ENCODE results near the gene C1orf21.
A peak's percentile ranks its signal among the peaks of the same experiment; 100 is the strongest.

C1orf21 gene

DNA sequence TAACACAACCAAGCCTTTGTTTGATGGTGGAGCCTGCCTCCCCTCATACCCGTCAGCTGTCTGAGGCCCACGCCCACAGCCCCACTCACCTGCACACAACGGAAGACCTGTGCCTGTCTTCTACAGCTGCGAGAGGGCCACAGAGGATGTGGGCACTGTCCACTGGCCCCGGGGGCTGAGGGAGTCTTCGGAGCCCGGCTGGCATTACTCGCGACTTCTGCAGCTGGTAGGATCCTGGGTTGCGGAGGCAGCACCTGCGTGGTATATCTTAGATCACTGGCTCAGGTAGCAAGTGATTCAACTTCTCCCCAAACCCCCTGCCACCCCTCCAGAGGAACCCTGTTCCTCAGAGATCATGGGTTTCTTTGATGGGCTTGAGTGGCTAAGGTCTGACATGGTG is 257.9 kb downstream of the C1orf21 start:
- Mint-ChIP-seq H3K4me3 (no peak overlapping the region), H3K27me3 (peaks cover 0 to 13% of the 10 kb centered on the region in 2 donors), H3K27ac (no peak overlapping the region), H3K9me3 (peaks cover 5 to 6% of the 10 kb centered on the region in 2 donors), H3K36me3 (no peaks in the 10 kb centered on the region), H3K4me1 (no peaks in the 10 kb centered on the region)
- no peak for ATAC-seq (replicated peaks)
- DNase-seq, result no peak

GRCh38 chr1:184646178-184646701 is 259.4 kb downstream of the C1orf21 start:
- no peaks in the 10 kb centered on the region for H3K4me1 Mint-ChIP-seq
- no peak overlapping the region for H3K4me3 Mint-ChIP-seq
- ATAC-seq (replicated peaks) (no peak), DNase-seq (no peak)
- H3K36me3 Mint-ChIP-seq, result no peaks in the 10 kb centered on the region
- H3K27ac Mint-ChIP-seq, result no peak overlapping the region
- H3K9me3 Mint-ChIP-seq, result peaks cover 5 to 6% of the 10 kb centered on the region in 2 donors
- peaks cover 0 to 13% of the 10 kb centered on the region in 2 donors for H3K27me3 Mint-ChIP-seq

GRCh38 chr1:184646824-184647223 is 260.0 kb downstream of the C1orf21 start:
- ATAC-seq (replicated peaks) (no peak), DNase-seq (no peak)
- Mint-ChIP-seq H3K4me3 (no peak overlapping the region), H3K4me1 (no peaks in the 10 kb centered on the region), H3K27me3 (peaks cover 0 to 12% of the 10 kb centered on the region in 2 donors), H3K36me3 (no peaks in the 10 kb centered on the region), H3K27ac (no peak overlapping the region), H3K9me3 (peaks cover 5 to 6% of the 10 kb centered on the region in 2 donors)

DNA sequence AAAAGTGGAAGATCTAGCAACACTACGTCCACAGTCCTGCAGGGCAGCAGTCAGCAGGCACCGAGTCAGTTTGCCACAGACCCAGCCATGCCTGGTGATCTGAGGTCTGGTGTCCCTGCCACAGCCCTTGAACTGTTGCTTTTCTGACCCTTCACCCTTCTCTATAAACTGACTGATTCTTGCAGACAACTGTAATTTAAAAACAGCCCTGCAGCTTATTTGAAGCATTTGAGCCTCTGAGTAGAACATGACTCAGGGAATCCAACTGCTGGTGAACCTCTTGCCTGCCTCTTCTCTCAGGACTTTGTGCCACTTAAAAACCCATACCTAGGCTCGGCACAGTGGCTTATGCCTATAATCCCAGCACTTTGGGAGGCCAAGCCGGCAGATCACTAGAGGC is 260.6 kb downstream of the C1orf21 start:
- ATAC-seq (replicated peaks) (no peak), DNase-seq (no peak)
- Mint-ChIP-seq H3K4me1 (no peaks in the 10 kb centered on the region), H3K9me3 (peaks cover 6% of the 10 kb centered on the region in 2 donors), H3K27ac (no peak overlapping the region), H3K4me3 (no peak overlapping the region), H3K27me3 (peaks cover 2 to 6% of the 10 kb centered on the region in 2 donors), H3K36me3 (no peaks in the 10 kb centered on the region)

- Mint-ChIP-seq H3K27me3 (peaks cover 5 to 13% of the 10 kb centered on the region in 2 donors), H3K4me3 (no peak overlapping the region), H3K36me3 (no peaks in the 10 kb centered on the region), H3K4me1 (no peaks in the 10 kb centered on the region), H3K27ac (no peak overlapping the region), H3K9me3 (peaks cover 6 to 7% of the 10 kb centered on the region in 2 donors)
- DNase-seq (no peak), ATAC-seq (replicated peaks) (no peak)
These were observed 261.5 kb downstream of the C1orf21 start for GRCh38 chr1:184648160-184648855.

- H3K4me1 Mint-ChIP-seq, result no peaks in the 10 kb centered on the region
- no peak for DNase-seq
- H3K9me3 Mint-ChIP-seq, result peaks cover 6 to 7% of the 10 kb centered on the region in 2 donors
- H3K27me3 Mint-ChIP-seq, result peaks cover 8 to 13% of the 10 kb centered on the region in 2 donors
- no peak for ATAC-seq (replicated peaks)
- H3K36me3 Mint-ChIP-seq, result no peaks in the 10 kb centered on the region
- H3K4me3 Mint-ChIP-seq, result no peak overlapping the region
- no peak overlapping the region for H3K27ac Mint-ChIP-seq
These were observed 262.0 kb downstream of the C1orf21 start for GRCh38 chr1:184648856-184649201.

DNA sequence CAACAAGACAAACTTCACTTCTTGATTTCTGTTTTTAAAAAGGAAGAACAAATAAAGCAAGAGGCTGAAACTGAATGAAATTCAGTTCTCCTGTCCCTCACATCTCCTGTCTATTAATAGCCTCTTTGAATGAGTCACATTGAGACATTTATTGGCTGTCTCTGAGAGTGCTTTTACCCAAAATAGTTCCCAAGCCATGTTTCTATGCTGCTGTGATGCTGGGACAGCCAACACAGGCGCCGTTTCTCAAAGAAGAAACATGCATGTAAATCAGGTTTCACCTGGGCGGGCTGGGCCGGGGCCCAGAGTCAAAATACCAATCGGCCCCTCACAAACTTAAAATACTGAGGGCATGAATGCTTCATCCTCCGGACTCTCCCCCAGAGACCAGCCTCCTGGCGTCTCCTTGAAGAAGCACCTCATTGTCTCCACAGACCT is 262.6 kb downstream of the C1orf21 start:
- Mint-ChIP-seq H3K27me3 (peaks cover 11 to 13% of the 10 kb centered on the region in 2 donors), H3K4me3 (no peak overlapping the region), H3K36me3 (no peaks in the 10 kb centered on the region), H3K27ac (no peak overlapping the region), H3K4me1 (no peaks in the 10 kb centered on the region), H3K9me3 (peaks cover 6 to 7% of the 10 kb centered on the region in 2 donors)
- ATAC-seq (replicated peaks) (no peak), DNase-seq (no peak)

GRCh38 chr1:184650177-184650866 is 263.5 kb downstream of the C1orf21 start:
- H3K9me3 Mint-ChIP-seq, result peaks cover 6 to 7% of the 10 kb centered on the region in 2 donors
- H3K27me3 Mint-ChIP-seq, result peaks cover 11 to 13% of the 10 kb centered on the region in 2 donors
- DNase-seq (no peak), ATAC-seq (replicated peaks) (no peak)
- H3K27ac Mint-ChIP-seq, result no peak overlapping the region
- H3K36me3 Mint-ChIP-seq, result no peaks in the 10 kb centered on the region
- no peaks in the 10 kb centered on the region for H3K4me1 Mint-ChIP-seq
- no peak overlapping the region for H3K4me3 Mint-ChIP-seq

- no peaks in the 10 kb centered on the region for H3K36me3 Mint-ChIP-seq
- no peak overlapping the region for H3K27ac Mint-ChIP-seq
- no peak overlapping the region for H3K4me3 Mint-ChIP-seq
- peaks cover 0 to 3% of the 10 kb centered on the region in 2 donors for H3K9me3 Mint-ChIP-seq
- peaks cover 7 to 11% of the 10 kb centered on the region in 2 donors for H3K27me3 Mint-ChIP-seq
- ATAC-seq (replicated peaks), result no peak
- no peaks in the 10 kb centered on the region for H3K4me1 Mint-ChIP-seq
- no peak for DNase-seq
These were observed 268.4 kb downstream of the C1orf21 start for GRCh38 chr1:184655185-184655584.

DNA sequence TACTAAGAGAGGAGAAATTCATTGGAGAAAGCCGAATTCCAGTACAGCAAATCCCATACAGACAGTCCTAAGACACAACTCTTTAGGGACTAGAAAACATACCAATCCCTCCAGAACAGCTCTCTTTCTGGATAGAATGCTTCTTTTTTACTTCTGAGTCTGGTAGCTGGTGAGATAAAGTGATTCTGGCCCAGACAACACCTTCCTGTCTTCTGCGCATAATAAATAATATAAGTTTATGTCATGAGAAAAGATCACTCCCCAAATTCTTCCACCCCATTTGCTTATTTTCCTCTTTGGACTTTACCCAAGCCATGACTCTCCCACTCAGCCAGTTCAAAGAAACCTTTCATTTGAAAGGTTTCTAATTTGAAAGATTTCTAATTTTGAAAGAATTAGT is 269.4 kb downstream of the C1orf21 start:
- Mint-ChIP-seq H3K9me3 (peaks cover 0 to 3% of the 10 kb centered on the region in 2 donors), H3K4me1 (no peaks in the 10 kb centered on the region), H3K27me3 (peaks cover 7 to 11% of the 10 kb centered on the region in 2 donors), H3K4me3 (no peak overlapping the region), H3K27ac (no peak overlapping the region), H3K36me3 (no peaks in the 10 kb centered on the region)
- DNase-seq (no peak), ATAC-seq (replicated peaks) (no peak)

DNA sequence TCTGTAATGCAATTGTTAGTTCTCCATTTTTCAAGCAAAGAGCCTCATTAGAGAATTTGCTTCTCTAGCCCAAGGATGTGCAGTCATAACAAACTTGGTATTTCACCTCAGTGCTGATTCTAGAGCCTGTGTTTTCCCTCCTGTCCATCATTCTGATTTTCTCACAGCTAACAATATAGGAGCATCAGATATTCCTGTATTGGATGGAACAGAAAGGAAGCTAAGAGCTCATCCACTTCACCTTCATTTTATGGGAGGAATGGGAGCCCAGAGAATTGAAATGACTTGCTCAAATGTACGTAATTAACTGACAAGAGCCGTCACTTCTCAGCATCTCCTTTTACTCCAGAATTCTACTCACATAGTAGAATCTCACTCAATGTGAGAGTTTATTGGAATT is 271.2 kb downstream of the C1orf21 start:
- Mint-ChIP-seq H3K36me3 (no peaks in the 10 kb centered on the region), H3K4me1 (no peaks in the 10 kb centered on the region), H3K9me3 (no peaks in the 10 kb centered on the region), H3K27ac (no peak overlapping the region), H3K27me3 (peaks cover 4 to 6% of the 10 kb centered on the region in 2 donors), H3K4me3 (no peak overlapping the region)
- ATAC-seq (replicated peaks) (no peak), DNase-seq (no peak)

- no peak for DNase-seq
- H3K27ac Mint-ChIP-seq, result no peak overlapping the region
- H3K4me3 Mint-ChIP-seq, result no peak overlapping the region
- peak in 1 of 2 donors; percentile 16 for ATAC-seq (replicated peaks)
- H3K27me3 Mint-ChIP-seq, result peaks cover 19 to 22% of the 10 kb centered on the region in 2 donors
- no peaks in the 10 kb centered on the region for H3K36me3 Mint-ChIP-seq
- no peaks in the 10 kb centered on the region for H3K9me3 Mint-ChIP-seq
- H3K4me1 Mint-ChIP-seq, result peaks cover 4 to 6% of the 10 kb centered on the region in 2 donors
These were observed 273.8 kb downstream of the C1orf21 start for GRCh38 chr1:184660462-184661191.

DNA sequence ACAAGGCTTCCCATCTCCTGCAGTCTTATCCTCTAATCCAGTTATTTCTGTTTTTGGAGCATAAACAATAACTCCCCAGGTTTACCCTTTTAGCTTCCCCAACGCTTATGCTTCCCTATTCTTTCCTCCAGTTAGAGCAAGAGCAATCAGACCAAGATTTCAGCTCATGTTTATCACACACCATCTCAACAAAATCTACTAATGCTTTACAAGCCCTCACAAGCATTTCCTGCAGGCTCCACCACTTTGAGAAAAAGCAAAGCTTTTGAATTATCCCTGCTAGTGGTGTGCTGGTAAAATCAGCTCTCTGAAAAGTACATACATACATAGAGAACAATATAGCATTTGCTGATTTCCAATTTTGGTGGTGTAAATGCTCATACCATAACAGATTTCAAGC is 275.0 kb downstream of the C1orf21 start:
- DNase-seq (no peak), ATAC-seq (replicated peaks) (no peak)
- no peaks in the 10 kb centered on the region for H3K9me3 Mint-ChIP-seq
- peaks cover 19 to 22% of the 10 kb centered on the region in 2 donors for H3K27me3 Mint-ChIP-seq
- H3K4me1 Mint-ChIP-seq, result peaks cover 4 to 6% of the 10 kb centered on the region in 2 donors
- no peaks in the 10 kb centered on the region for H3K36me3 Mint-ChIP-seq
- no peak overlapping the region for H3K27ac Mint-ChIP-seq
- H3K4me3 Mint-ChIP-seq, result no peak overlapping the region

DNA sequence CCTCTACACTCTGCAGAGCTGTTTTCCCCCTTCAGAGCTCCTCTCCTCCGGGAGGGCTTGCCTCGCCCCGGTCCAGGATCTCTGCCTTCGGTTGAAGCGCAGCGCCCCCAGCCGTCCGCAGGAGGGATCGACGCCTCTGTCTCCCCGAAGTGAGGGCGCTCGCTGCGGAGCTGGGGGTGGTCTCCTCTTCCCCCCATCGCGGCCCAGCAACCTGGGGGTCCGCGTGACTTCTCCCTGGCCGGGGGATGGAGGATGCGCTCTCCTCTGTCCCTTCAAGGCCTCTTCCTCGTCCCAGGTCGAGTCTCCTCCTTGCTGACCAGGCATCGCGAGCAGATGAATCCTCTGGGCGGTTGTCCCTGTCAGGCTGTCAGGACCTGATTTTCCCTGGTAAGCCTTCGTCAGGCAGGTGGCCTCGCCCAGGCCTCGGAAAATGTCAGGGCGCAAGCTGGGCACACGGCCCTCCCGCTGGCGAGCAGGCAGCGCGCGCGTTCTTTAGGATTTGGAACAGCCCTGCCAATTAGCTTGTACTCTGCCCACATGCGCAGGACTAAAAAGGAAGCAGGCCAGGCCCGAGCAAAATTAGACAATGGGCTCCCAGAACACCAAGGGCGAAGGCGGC is 277.3 kb downstream of the C1orf21 start:
- H3K36me3 Mint-ChIP-seq, result no peaks in the 10 kb centered on the region
- H3K9me3 Mint-ChIP-seq, result no peaks in the 10 kb centered on the region
- DNase-seq (peak; percentile 15), ATAC-seq (replicated peaks) (peak; percentile 39 to 77)
- peaks cover 4 to 6% of the 10 kb centered on the region in 2 donors for H3K4me1 Mint-ChIP-seq
- peaks cover 19 to 22% of the 10 kb centered on the region in 2 donors for H3K27me3 Mint-ChIP-seq
- peak overlapping the region in 1 of 2 donors; percentile 60 for H3K4me3 Mint-ChIP-seq
- H3K27ac Mint-ChIP-seq, result no peak overlapping the region
